Right lobe of liver (tissue), 6 donors: ENCODE results near the gene CCL5. TPM values are rescaled to one million over a fixed set of nuclear protein-coding genes. Genes with fewer than 3 reads are reported as not detected.

Source experiments
- ATAC-seq, 4 donors: fragments of 200-7000 bp; cut with Tn5 transposase; one replicate each; pipeline ENCODE4 v1.9.1; 2020; ENCODE audit warnings: mild to moderate bottlenecking in 4 of 4, moderate library complexity in 4 of 4
- DNase-seq, 3 donors: peaks; one replicate each; pipeline ENCODE4 v3.0.0-alpha.2; 2020
- H3K27ac ChIP-seq, 3 donors: fragments of 200-600 bp; one replicate each; pipeline ENCODE4 v1.8.0; 2022
- H3K27me3 ChIP-seq, 2 donors: fragments of 200-600 bp; one replicate each; pipeline ENCODE4 v1.8.0; 2022
- H3K36me3 ChIP-seq, 4 donors: fragments of 200-600 bp; sonication (generic) in 1 of 4; one replicate each; pipeline versions ENCODE4 v1.5.1 to v1.8.0; 2017 to 2022; ENCODE audit warnings: control low read depth in 1 of 4
- H3K4me1 ChIP-seq, 4 donors: fragments of 200-600 bp; sonication (generic) in 1 of 4; one replicate each; pipeline versions ENCODE4 v1.5.1 to v1.8.0; 2017 to 2022; ENCODE audit warnings: control low read depth in 1 of 4
- H3K4me3 ChIP-seq, 3 donors: fragments of 200-600 bp; one replicate each; pipeline ENCODE4 v1.8.0; 2022
- H3K9me3 ChIP-seq, 4 donors: fragments of 200-600 bp; sonication (generic) in 1 of 4; one replicate each; pipeline versions ENCODE4 v1.5.1 to v1.8.0; 2017 to 2022; ENCODE audit warnings: control low read depth in 1 of 4
- POLR2A ChIP-seq: fragments of 450-650 bp; IDR thresholded peaks from one replicate; pipeline ENCODE4 v1.6.1; 2017; ENCODE audit warnings: antibody characterized with exemption, mild to moderate bottlenecking
- WGBS: methylation state at CpG from one replicate; pipeline ENCODE4 v1.1.6; 2018; ENCODE audit warnings: low coverage, low lambda C conversion rate; ENCODE audit not compliant: insufficient coverage; ENCODE audit errors: missing lambda C conversion rate; 5-methylcytosine and 5-hydroxymethylcytosine counted together
- intact Hi-C, 2 donors: fragments of 100-400 bp; cut with DNase I; formaldehyde crosslinking; loops; one replicate each; pipeline versions ENCODE4 v1.11.2 to v1.14.1; 2022
- total RNA-seq, 6 experiments: library from RNA; depleted of rRNA in 2 of 6; stranded (reverse); fragments of >200 nt in 2 of 6; fragmentation: NEBNext Ultra II Directional in 3 of 6; extraction: Animal tissue kit (Norgen Biotek cat#: 25700) in 3 of 6; gene quantifications; one replicate each; pipeline versions ENCODE4 v1.1.0 to v1.2.4, GENCODE V29; 2016 to 2023
- TF ChIP-seq, protein P1 (sequence below), 4 donors: fragments of 200-600 bp in 3 of 4; fragments of 450-650 bp in 1 of 4; IDR thresholded peaks; one replicate each; pipeline versions ENCODE4 v1.5.1 to v1.8.0; 2016 to 2022; ENCODE audit warnings: antibody characterized with exemption in 4 of 4, mild to moderate bottlenecking in 2 of 4
- donor health status: DM: no; HTN: yes; CAD: no.
- donor health status: DM: no; HTN: no; CAD: no.
- donor health status: DM: no; HTN: no; CAD: no.
- donor health status: DM: no; HTN: yes; CAD: no.
- donor health status: DM: no; HTN: yes; CAD: no.

The CCL5 gene
- total RNA-seq, 6 experiments from 2014 or later = 0.53 to 3.4 (median 2.5) TPM

DNA sequence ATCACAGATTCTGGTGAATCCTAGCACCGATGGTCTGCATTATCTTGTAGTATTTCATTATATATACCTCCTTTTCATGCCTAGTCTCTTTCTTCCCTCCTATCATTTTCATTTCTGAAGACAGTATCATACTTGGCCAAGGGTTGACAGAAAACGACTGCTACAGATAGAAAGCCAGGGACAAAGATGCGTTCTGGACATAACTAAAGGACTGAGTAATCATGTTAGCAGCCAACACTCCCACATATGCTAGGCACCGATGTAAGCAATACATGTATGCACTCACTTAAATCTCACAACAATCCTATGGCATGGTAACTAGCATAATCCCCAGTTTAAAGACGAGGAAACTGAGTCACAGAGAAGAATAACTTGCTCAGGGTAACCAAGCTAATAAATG, 27.5 kb upstream of the CCL5 start:
- Histone ChIP-seq H3K27ac (no peak overlapping the region), H3K27me3 (no peaks in the 10 kb centered on the region), H3K4me3 (no peak overlapping the region), H3K36me3 (no peaks in the 10 kb centered on the region), H3K4me1 (peaks cover 0 to 7% (median 2%) of the 10 kb centered on the region in 4 donors), H3K9me3 (no peaks in the 10 kb centered on the region)
- TF ChIP-seq, protein P1, sequence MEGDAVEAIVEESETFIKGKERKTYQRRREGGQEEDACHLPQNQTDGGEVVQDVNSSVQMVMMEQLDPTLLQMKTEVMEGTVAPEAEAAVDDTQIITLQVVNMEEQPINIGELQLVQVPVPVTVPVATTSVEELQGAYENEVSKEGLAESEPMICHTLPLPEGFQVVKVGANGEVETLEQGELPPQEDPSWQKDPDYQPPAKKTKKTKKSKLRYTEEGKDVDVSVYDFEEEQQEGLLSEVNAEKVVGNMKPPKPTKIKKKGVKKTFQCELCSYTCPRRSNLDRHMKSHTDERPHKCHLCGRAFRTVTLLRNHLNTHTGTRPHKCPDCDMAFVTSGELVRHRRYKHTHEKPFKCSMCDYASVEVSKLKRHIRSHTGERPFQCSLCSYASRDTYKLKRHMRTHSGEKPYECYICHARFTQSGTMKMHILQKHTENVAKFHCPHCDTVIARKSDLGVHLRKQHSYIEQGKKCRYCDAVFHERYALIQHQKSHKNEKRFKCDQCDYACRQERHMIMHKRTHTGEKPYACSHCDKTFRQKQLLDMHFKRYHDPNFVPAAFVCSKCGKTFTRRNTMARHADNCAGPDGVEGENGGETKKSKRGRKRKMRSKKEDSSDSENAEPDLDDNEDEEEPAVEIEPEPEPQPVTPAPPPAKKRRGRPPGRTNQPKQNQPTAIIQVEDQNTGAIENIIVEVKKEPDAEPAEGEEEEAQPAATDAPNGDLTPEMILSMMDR (IDR thresholded peaks at IDR 0.05) = no peak
- intact Hi-C loops = no loop called here
- no peak for DNase-seq
- WGBS = 71% methylated on average over 5 of the region's 5 CpGs
- no peak for ATAC-seq

DNA sequence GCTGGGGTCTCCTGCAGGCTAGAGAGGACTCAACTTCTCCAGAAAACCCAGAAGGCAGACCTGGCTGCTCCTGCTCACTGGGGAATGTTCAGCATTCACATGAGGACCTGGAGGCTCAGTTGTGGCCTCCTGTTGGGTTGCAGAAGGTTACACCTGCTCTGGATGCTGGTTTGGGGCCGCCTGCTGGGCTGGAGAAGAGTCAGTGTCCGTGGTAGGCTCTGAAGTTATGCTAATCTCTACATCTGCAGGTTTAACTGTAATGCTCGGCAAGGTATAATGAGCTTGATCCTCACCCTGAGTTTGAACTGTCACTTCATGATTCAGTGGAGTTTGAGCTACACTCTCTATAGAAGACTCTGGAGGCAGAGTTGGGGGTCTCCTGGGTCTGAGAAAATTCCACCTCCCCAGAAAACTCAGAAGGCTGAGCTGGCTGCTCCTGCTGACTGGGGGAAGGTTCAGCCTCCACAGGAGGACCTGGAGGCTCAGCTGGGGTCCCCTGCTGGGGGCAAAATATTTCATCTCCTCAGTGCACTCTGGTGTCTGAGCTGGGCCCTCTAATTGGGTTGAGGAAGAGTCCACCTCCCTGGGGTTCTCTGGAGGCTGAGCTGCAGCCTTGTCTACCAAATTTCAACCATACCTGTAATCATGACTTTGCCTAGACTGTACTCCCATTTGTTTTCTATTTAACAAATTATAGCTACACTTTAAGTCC, 26.9 kb upstream of the CCL5 start:
- H3K4me3 ChIP-seq = no peak overlapping the region
- no peak for ATAC-seq
- H3K9me3 ChIP-seq = no peaks in the 10 kb centered on the region
- no peak overlapping the region for H3K27ac ChIP-seq
- WGBS = 80% methylated on average over 2 of the region's 3 CpGs
- TF ChIP-seq POLR2A = no peak
- TF ChIP-seq, protein P1 (IDR thresholded peaks at IDR 0.05) = no peak
- DNase-seq = no peak
- no peaks in the 10 kb centered on the region for H3K27me3 ChIP-seq
- intact Hi-C loops = no loop called here
- H3K36me3 ChIP-seq = no peaks in the 10 kb centered on the region
- H3K4me1 ChIP-seq = peaks cover 0 to under 1% (median 0%) of the 10 kb centered on the region in 4 donors

DNA sequence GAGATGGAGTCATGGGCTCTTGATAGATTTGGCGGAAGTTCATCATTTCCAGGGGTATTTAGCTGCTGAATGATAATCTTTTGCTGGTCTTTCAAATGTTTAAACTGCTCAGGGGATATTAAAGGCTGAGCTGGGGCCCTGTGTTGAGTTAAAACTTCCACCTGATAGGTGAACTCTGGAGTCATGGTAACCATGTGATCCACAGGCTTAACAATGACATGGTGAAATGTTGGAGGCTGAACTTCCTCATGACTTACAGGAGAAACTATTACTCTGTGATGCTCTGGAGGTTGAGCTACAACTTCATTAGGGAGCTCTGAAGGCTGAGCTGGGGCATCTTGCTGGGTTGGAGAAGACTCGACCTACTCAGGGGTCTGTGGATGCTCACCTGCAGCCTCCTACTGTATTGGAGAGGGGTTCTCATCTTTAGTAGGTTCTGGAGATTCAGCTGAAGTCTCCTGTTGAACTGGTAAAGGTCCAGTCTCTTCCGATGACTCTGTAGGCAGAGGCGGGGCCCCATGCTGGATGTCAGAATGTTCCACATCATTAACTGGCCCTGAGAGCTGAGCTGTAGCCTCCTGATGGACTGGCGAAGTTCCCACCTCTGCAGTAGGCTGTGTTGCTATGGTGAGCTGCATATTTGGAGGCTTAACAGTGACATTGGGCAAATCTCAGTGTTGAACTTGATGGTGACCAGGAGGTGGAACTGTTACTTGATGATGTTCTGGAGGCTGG, 26.2 kb upstream of the CCL5 start:
- ATAC-seq (no peak), DNase-seq (no peak)
- Histone ChIP-seq H3K36me3 (no peaks in the 10 kb centered on the region), H3K4me1 (no peaks in the 10 kb centered on the region), H3K4me3 (no peak overlapping the region), H3K9me3 (no peaks in the 10 kb centered on the region), H3K27ac (no peak overlapping the region), H3K27me3 (no peaks in the 10 kb centered on the region)
- intact Hi-C loops = no loop called here
- 94% methylated on average over 3 of the region's 5 CpGs for whole genome bisulfite sequencing
- TF ChIP-seq, protein P1 (IDR thresholded peaks at IDR 0.05) = no peak

DNA sequence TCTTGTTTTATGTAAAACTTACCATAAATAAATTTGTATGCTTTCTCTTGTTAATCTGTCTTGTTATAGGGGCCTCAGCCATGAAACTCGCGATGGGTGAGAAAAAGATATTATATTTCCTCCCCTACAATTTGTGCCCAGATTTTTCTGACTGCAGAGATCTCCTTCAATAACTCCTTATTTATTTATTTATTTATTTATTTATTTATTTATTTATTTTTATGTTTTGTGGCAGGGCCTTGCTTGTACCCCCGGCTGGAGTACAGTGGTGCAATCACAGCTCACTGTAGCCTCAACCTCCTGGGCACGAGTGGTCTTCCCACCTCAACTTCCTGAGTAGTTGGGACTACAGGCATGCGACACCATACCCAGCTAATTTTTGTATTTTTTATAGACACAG, 23.3 kb upstream of the CCL5 start:
- Histone ChIP-seq H3K4me1 (peaks cover 0 to 6% (median 0%) of the 10 kb centered on the region in 4 donors), H3K9me3 (no peaks in the 10 kb centered on the region), H3K27ac (no peak overlapping the region), H3K27me3 (no peaks in the 10 kb centered on the region), H3K4me3 (no peak overlapping the region), H3K36me3 (no peaks in the 10 kb centered on the region)
- ATAC-seq (no peak), DNase-seq (no peak)
- TF ChIP-seq POLR2A = no peak
- TF ChIP-seq, protein P1 (IDR thresholded peaks at IDR 0.05) = no peak
- intact Hi-C loops = no loop called here
- WGBS = 93% methylated on average over 5 of the region's 5 CpGs
